ENCODE results near the gene SEMA6C.

- TF ChIP-seq MAX (IDR thresholded peaks at IDR 0.05) (no peak), CTCF (IDR thresholded peaks at IDR 0.05; ENCODE audit: low read depth, low read length, missing input control) (no peak), HNF4G (IDR thresholded peaks at IDR 0.05) (no peak), SP1 (IDR thresholded peaks at IDR 0.05) (no peak), REST (IDR thresholded peaks at IDR 0.05) (no peak), RAD21 (IDR thresholded peaks at IDR 0.05) (no peak), FOXA2 (IDR thresholded peaks at IDR 0.05) (no peak), YY1 (IDR thresholded peaks at IDR 0.05) (no peak), TAF1 (conservative IDR thresholded peaks at IDR 0.05) (no peak), ATF3 (IDR thresholded peaks at IDR 0.05) (no peak), GABPA (IDR thresholded peaks at IDR 0.05 in 1 of 2, conservative IDR thresholded peaks at IDR 0.05 in 1 of 2) (no peak), EGR1 (IDR thresholded peaks at IDR 0.05; ENCODE audit: low read depth in 2 of 2) (no peak)
These were observed 2.4 kb downstream of the SEMA6C start for GRCh38 chr1:151143986-151144385.

All from liver (tissue), 3 donors.